T-helper 22 cell (primary cell): ENCODE measurements around the gene TMEM108.

ENCODE experiments used
- DNase-seq: peaks from one replicate; pipeline ENCODE4 v3.0.0-alpha.2; 2020; ENCODE audit warnings: low read depth

TMEM108 gene

DNA sequence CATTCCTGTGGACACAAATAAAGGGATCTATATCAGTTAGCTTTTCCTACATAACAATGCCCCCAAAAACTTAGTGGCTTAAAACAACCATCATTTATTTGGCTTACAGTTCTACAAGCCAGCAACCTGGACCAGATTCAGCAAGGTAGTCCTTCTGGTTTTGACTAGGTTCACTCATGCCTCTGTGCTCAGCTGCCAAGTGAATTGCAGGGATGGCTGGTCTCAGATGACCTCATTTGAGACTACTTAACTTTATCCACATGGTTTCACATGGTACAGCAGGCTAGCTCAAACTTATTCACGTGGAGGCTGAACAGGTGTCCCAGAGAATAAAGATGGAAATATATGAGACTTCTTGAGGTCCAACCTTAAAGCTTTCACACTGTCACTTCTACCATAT lies 242.4 kb downstream of the TMEM108 start:
- DNase-seq, result no peak

- no peak for DNase-seq
These were observed 244.0 kb downstream of the TMEM108 start for GRCh38 chr3:133282236-133282635.

DNA sequence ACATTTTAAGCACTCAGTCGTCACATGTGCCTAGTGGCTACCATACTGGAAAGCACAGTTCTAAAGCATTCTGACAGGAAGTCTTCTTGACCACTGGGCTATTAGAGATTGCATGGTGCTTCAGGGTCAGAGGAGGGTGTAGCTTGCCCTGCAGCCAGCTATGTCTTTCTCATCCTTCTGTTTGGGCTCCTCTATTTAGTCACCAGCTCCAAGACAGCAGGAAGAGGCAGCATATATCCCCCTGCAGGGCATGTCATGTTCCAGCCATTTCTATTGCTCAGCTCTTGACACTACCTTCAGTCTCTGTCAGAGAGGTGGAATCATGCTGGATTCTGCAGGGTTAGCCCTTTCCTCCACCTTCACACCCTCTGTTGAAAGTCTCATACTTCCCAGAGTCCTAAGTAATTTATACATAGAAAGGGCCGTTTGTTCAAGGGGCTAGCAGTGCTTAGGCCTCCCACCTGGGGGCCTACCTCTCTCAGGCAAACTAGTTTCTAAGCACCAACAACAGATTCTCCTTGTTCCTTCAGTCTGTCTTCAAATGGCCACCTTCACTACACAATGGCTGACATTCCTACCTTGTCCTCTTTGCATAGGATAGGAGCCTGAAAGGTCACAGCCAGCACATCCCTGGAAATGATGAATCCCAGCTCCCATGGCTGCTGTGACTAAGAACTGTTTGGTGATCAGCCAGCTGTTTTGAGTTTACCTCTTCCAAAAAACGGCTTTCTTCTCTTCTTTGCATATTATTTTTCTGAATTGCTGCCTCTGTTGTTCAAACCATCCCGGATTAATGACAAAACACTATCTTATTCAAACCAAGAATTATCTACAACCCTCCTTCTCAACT lies 246.0 kb downstream of the TMEM108 start:
- no peak for DNase-seq

DNA sequence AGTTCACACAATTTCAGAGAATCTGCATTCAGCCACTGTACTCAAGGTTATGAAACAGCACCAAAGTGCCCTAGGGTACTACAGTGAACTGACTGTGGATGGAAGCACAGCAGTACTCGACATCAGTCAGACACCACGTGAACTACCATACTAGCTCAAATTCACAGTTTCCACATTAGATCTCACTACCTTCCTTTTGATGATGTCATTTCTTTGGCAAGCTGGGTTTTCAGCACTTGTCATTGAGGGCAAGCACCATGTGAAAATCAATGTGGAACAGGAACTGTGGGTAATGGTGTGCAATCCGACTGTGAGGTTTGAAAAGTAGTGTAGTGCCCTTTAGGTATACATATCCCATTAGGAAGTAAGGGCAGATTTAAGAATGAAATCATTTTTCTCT lies 251.1 kb downstream of the TMEM108 start:
- no peak for DNase-seq

- no peak for DNase-seq
These were observed 254.1 kb downstream of the TMEM108 start for GRCh38 chr3:133292296-133292695.

GRCh38 chr3:133293397-133294110 lies 255.4 kb downstream of the TMEM108 start:
- DNase-seq, result no peak

DNA sequence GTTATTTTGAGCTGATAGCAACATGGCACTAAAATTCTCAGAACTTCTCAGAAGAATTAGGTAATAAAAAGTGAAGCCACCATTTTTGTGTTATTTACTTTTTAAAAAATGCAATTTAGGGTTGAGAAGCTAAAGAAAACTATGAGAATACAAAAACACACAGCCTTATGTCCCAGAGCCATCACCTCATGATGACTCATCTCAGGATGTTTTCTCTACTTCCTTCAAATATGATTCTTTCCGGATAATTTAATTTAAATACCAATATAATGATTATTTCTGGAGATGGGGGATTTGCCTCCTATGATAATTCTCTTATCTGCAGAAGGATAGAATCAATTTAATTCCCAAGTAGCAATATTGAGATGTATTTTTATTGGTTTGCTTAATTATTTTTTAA lies 256.1 kb downstream of the TMEM108 start:
- no peak for DNase-seq

DNA sequence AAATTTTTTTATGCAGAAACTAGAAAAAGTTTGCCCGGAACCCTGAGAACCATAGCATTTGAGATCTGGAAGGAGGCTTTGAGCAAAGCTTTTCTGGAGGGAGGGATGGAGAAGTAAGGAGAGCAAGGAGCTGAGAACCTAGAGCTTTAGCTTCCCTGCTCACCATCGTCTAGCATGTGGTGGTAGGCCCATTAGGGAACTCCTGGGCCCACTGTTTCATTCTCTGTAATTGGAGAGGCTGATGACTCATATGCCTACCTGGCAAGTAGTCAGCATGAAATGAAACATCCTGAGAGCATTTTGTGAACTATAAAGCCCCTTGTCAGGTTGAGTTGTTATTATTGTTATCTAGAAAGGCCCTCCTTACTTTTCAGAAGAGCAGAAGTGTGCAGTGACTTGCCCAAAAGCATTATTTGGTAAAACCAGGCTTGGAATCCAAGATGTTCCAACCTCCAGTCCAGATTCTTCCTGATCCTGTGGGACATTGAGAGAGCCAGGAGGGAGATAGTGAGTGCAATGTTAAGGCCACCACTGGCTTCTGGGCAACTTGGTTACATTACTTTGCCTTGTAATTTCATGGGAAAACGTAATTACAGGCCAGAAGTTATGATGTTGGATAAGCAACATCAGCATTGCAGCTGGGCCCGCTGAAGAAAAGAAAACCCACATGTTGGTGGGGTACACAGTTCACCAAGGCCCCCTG lies 257.2 kb downstream of the TMEM108 start:
- DNase-seq, result no peak

- no peak for DNase-seq
These were observed 258.0 kb downstream of the TMEM108 start for GRCh38 chr3:133295944-133296917.

DNA sequence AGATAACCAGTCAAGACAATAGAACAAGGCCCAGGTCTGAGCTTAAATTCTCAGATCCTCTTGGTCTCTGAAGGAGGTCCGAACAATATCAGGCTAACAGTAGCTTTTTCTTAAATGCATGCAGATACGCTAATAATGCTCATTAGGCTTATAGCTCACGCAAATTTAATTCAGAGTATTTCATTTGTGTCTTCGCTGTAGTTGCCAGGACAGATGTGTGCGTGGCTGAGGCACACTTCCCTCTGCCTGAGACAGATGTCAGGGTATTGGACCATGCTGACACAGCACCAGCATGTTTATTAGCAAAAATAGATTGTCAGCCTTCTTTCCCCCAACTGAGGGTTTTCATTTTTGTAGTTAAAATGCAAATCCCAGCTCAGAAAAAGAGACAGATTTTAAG lies 258.8 kb downstream of the TMEM108 start:
- no peak for DNase-seq

DNA sequence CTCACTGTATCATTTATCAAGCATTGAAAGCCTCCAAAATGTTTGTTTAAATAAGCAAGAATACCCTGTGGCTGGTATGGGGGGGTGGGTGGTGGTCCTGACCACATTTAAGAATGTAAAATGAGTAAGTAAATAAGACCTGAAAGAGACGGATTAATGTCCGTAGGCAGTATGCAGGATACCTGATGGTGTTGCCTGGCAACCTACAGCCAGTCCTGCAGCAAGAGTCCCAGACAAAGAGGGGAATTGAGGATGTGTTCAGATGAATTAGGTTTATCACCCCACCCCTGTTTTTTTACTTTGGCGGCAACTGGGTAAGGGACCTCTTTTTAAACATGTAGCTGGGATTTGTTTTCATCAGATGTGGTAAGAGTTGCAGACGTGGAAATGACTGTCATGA lies 261.9 kb downstream of the TMEM108 start:
- no peak for DNase-seq

- DNase-seq, result no peak
These were observed 263.0 kb downstream of the TMEM108 start for GRCh38 chr3:133301194-133301593.

DNA sequence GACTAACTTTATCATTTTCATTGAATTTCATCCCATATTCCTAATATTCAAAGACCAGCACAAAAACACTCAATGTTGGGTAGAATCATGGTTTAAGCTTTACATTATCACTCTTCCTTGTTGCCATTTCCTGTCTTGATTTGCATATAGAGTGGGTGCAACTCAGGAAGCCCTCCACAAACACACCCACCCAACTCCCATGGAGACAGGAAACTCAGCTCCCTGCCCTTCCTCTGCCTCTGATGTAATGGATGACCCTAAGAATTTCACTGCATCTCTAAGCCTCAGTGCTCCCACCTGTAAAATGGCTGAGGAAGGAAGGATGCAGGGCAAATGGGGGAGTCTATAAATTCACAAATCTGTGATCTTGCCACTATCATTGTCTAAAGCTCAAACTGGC lies 263.5 kb downstream of the TMEM108 start:
- DNase-seq, result no peak

DNA sequence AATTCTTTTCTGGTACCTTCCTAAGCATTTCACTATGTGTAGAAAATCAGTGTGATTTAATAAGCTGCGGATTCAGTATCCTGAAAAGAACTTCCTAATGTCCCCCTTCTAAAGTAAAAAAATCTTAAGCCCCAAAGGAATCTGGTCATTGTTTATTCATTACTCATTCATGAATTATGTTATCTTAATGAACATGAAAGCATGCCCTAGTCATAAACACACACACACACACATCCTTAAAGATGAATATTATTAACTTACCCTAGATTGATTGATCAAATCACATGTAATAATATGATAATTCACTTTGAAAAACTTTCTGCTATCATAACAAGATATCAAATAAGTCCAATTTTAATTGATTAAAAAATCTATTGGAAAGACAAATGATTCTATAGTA lies 265.2 kb downstream of the TMEM108 start:
- no peak for DNase-seq

DNA sequence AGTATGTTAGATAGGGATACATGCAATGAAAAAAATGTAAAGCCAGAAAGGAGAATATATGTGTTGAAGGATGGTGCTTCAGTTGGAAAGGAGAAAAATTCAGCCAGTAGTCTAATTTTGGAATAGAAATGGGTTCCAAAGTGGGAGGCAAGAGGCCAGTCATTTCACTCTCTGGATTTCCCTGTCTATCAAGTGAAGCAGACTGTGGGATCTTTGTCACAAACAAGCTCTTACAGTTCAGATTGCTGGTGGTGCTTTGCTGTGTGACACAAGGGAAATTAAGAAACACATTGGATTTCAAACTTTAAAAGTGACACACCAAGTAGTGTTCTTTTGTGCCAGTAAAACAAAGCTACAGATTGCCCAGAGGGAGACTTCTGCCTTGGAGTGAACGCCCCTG lies 279.7 kb downstream of the TMEM108 start:
- no peak for DNase-seq

DNA sequence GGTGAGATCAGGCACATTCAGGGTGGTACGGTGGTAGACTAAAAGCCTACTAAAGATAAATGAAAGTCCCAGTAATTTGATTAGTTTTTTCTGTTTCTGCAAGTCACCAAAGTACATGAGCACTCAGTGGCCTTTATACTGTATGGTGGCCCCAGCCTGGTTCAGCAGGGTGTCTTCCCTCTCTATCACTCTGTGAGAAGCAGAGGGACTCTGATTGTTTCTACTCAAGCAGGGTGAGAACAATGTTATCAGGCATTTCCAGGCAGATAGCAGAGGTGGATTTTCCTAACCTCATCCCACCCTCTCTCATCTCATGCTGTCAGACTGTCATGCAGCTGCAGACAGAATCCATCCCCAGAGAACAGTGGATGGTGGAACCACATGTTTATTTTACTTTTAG lies 290.2 kb downstream of the TMEM108 start:
- no peak for DNase-seq

GRCh38 chr3:133329626-133330025 lies 291.4 kb downstream of the TMEM108 start:
- no peak for DNase-seq

DNA sequence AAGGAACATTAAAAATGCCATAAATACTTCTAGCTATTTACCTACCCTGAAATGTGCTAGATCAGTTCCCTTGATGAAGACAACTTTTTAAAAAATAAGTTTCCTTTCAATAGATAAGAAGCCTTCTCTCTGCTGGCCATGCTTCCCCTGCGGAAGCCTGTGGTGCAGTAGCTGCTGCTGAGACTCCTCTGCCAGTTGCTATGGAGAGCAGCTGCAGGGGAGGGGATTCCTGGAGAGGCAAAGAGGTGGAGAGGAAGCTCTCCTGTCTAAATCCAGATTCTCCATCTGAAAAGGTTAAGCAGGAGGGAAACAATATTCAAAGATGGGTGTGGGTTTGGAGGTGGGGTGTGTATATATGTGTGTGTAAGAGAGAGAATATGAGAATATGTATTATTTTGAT lies 291.9 kb downstream of the TMEM108 start:
- DNase-seq, result no peak

DNA sequence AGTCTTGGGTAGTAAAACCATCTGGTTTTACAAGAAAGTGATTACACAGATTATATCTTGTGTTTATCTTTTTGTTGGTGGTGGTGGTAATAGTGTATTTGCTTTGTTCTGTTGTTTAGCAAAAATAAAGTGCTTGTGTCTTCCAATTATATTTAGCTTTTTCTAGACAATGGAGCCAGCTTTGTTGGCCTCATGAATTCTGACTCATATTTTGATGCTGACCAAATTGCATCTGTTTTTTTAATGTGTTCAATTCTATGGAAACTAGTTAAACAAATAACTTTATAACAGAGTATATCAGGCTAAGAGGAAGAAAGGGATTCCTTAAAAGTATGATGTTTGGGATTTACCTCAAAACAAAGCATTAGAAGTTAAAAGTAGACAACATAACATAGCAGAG lies 292.3 kb downstream of the TMEM108 start:
- no peak for DNase-seq

DNA sequence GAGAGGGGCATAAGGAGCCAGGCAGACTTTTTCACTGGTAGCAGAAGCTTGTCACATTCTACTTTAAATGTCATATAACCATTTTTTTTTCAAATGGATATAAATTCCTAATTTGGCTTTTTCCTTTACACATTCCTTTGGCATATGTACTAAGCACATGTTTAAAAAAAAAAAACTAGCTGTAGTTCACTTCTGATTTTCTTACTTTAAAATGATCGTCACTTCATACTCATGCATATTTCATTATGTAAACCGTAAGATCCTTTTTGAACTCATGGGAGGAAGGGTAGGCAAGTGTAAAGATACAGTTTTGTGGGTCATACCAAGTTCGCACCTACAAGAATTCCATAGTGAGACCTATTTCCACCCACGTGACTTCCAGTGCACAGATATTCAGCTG lies 316.5 kb downstream of the TMEM108 start:
- no peak for DNase-seq

DNA sequence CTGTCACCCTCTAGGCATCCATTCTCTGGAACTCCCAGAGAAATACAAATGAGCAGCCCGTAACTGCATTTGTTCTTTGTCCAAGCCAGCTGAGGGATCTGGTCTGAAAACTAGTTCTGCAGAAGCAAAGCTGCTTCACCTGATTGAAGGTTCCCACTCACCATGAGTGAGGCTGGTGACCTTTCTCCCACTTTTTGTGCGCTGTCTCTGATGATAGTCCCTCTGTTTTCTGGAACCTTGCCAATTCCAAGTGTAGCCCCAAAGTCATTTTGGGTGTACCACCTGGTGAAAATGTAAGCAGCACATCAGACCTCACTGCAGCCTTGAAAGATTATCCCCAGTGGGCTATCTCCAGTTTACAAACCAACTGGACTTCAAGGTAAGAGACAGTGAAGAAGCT lies 322.3 kb downstream of the TMEM108 start:
- DNase-seq, result no peak

- DNase-seq, result no peak
These were observed 322.8 kb downstream of the TMEM108 start for GRCh38 chr3:133361011-133361410.
